NCI-H1694 (cell line): ENCODE data around the gene RIOK2.
"Not testable (repeated sequence)": the region's sequence is repeated elsewhere in the genome, so short reads cannot be mapped to it uniquely, and the experiment has no call there.

ENCODE experiments used
- DNase-seq: peaks from one replicate; lab custom pipeline; 2025; lab: John Stamatoyannopoulos, UW

Gene RIOK2

DNA sequence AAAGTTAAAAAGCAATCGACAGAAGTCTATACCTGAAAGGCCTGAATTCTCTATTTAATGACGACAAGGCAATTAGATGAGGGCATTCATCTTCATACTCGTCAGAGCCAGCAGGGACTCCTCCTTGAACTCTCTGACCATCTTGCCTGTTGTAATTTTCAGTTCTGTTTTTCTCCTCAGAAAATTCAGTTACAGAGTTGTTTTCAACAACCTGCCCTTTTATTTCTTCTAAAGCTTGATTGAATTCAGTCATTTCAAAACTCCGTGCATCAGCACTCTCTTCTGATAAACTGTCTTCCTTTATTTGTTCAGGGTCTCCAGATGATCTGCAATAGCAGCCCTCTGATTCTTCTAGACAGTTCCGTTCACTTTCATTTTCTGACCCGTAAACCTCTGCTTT is 15.6 kb downstream of the RIOK2 start:
- no peak for DNase-seq

DNA sequence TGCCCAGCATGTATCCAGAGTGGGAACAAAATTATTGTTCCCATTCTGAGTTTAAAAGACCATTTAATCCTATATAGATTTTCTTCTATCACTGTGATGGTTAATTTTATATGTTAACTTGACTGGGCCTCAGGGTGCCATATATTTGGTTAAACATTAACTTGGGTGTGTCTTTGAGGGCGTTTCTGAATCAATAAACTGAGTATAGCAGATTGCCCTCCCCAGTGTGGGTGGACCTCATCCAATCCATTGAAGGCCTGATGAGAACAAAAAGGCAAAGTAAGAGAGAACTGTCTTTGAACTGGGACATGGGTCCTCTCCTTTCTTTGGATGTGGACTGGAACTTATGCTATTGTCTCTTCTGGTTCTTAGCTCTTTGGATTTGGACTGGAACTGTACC is 17.3 kb downstream of the RIOK2 start:
- no peak for DNase-seq

DNA sequence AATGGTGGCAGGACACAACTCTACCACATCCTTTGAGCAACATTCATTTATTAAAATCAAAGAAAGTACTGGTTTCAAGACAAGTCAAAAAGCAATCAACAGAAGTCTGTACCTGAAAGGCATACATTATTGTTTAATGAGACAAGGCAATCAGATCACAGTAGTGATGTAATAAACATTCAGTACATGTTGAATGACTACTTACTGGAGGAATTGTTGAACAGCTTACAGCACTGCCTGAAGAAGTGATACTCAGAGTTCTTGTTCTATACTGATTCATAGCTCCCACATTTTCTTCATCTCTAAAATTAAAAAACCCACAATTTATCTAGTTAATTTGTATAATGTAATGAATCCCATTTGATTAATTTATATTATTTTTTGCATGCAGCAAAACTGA is 18.2 kb downstream of the RIOK2 start:
- no peak for DNase-seq

DNA sequence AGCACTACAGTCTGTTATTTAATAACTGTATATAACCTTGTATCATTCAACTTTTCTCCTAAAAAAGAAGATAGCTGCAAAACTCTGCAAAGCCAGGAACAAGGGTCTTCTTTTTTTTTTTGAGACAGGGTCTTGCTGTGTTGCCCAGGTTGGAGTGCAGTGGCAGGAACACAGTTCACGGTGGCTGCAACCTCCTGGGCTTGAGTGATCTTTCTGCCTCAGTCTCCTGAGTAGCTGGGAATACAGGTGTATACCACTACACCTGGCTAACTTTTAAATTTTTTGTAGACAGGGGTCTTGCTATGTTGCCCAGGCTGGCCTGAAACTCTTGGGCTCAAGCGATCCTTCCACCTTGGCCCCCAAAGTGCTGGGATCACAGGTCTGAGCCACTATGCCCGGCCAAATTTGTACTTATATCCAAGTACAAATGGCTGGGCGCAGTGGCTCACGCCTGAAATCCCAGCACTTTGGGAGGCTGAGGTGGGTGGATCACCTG is 19.2 kb downstream of the RIOK2 start:
- no peak for DNase-seq

DNA sequence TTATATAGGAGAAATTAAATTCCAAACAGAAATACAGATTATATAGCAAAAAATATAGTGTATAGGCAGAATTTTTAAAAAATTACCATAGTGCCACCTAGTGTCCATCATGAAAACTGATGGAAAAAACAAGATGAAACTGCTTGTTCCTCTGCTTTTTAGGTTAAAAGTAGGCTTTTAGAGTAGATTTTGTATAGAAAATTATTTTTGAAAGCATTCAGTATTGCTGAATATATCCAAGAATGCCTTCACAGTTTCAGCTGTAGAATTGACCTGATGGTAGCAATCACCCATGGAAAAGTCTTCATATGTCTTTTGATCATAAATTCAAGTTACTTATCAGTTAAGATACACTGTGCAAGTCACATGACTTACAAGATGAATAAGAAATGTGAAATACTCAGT is 19.7 kb downstream of the RIOK2 start:
- no peak for DNase-seq

DNA sequence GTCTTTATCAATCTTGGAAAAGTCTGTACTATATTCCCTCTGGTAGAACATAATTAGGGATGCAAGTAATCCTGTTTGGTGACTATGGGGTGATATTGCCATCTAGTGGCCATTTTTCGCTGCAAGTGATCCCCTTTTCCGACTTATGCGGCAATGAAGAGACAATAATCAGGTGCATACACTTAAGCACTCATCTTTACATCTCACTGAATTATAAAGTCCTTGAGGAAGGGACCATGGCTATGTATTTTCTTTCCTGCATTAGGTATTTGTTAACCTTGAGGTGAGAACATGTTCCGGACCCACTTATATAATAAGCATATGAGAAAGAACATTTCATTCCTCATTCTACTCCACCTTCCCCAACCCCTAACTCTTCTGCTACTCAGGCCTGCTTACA is 21.0 kb downstream of the RIOK2 start:
- DNase-seq, result peak; percentile 77

DNA sequence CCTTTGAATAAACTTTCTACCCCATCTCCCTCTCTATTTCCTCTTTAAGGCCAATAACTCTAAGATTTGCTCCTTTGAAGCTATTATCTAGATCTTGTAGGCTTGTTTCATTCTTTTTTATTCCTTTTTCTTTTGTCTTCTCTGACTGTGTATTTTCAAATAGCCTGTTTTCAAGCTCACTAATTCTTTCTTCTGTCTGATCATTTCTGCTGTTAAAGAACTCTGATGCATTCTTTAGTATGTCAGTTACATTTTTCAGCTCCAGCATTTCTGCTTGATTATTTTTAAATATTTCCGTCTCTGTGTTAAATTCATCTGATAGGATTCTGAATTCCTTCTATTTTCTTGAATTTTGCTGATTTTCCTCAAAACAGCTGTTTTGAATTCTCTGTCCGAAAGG is 25.4 kb downstream of the RIOK2 start:
- no peak for DNase-seq

DNA sequence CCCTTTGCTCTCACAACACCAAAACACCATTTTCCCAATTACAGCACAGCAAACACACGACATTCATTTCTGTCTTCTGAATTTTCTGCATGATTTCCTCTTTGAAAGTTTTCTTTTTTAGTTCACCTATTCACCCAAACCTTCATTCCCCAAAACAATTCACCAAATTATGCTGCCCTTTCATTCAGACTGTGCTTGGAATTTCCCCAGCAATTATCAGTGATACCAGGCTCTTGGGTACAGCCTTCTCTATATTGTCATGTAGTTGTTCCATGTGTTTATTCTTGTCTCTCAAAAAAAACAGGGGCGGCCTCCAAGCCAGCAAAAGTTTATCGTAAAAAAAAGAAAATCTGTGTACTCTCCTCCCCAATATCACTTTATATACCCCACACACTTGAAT is 31.7 kb downstream of the RIOK2 start:
- no peak for DNase-seq

DNA sequence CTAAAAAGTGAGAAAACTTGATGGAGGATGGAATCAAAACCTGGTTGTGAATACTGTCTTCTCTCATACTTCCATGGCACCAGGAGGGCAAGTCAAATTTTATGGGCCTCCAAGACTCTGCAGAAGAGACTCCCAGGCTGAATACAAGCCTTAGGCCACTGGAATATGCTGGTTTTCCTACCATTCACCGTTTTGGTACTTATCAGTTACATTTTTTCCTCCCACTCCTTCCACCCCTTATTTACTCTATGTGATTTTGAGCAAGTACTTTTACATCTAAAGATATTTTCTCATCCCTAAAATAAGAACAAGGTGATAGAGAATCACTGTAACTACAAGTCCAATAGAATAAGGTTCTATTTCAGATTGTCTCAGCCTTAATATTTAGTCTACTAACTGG is 32.6 kb downstream of the RIOK2 start:
- no peak for DNase-seq

DNA sequence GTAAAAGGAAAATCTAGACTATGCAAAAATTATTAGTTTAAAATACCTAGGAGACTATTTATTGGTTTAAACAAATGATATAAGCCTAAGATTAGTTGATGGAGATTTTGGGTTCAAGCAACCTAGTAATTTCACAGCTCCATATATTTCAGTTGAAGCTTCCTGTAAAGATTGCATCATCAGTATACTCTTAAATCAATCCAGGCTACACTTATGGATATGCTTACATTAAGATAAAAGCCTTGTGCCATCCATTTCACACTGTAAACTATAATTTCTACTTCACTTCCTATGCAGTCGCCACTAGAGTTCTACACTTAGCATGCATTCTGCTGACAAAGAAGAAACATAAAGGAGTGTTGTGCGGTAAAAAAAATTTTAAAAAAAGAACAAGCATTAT is 33.3 kb downstream of the RIOK2 start:
- DNase-seq, result no peak

DNA sequence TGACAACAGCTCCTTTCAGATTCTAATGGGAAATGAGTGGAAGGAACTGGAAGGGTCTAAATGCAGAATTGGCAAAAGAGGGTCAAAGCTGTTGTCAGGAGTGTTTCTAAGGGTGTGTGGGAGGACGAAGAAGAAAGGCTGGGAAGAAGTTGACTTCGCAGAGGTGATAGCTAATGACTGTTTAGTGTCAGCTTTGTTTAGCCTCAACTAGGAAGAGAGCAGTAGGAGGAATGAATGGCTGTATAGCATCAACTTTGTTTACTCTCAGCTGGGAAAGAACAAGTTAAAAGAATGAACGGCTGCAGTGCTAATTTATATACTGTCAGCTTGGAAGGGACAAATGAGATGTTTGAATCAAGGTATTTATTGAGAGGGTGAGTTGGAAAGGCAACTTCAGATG is 34.8 kb downstream of the RIOK2 start:
- no peak for DNase-seq

DNA sequence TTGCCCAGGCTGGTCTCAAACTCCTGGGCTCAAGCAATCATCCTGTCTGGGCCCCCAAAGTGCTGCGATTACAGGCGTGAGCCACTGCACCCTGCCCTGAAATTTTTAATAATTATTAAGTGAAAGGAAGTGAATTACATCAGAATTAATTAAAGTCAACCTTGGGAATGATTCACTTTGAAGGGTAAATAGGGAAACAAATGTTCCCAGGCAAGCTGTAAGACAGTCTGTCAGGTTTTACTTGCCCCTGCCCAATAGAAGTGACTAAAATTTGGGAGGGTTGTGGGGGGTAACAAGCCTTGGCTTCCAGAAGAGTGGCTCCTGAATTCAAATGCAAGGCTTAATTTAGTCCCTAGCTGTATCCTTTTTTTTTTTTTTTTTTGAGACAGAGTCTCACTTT is 39.3 kb downstream of the RIOK2 start:
- DNase-seq, result no peak

DNA sequence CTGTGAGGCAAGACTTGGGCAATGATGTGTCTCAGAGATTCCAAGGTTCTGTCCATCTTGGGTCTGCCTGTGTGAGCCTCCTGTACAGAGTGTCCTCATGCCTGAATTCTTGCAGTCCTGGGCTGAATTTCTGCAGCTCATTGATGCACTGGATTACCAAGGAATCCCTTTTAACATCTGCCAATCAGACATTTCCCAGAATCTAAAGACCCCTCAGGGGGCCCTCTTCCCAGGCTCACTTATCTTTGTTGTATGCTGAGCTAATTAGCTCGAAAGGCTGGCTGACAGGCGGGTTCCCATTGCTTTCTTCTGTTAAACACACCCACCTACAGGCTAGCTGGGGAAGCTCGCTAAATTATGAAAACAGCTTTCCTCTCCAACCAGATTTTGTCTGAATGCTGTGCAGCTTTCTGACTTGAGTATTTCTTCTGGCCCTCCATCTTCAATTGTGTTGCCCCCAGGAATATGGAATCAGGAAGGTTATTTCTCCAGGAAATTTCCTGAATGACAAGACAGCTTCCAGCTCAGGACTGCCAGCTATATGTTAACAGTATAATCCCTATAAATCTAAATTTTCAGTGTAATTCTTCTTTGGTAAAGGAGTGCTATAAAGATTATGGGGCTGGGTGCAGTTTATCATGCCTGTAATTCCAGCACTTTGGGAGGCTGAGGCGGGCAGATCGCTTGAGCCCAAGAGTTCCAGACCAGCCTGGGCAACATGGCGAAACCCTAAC is 40.4 kb downstream of the RIOK2 start, which contains the start of gene LIX1:
TSS of gene LIX1 (minus strand) at position 91 of the 734 bp plus-strand sequence. CDS start at position 56, 35 bp downstream.
- peak; percentile 63 for DNase-seq

DNA sequence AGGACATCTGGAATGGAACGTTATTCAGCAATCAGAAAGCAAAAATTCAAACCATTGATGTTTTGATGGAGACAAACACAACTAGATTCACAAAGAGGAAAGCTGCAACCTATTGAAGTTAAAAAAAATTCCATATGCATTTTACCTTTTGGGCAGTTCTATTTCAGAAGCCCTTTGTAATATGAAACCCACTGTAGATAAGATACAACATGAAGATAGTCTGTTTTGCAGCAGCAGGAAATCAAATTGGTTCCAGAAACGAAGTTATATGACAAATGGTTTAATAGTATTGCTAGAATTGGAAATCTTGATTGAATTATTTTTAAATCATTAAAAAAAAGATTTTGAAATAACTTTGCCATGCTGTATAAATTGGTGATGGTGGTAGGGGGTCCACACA is 41.5 kb downstream of the RIOK2 start:
- no peak for DNase-seq

DNA sequence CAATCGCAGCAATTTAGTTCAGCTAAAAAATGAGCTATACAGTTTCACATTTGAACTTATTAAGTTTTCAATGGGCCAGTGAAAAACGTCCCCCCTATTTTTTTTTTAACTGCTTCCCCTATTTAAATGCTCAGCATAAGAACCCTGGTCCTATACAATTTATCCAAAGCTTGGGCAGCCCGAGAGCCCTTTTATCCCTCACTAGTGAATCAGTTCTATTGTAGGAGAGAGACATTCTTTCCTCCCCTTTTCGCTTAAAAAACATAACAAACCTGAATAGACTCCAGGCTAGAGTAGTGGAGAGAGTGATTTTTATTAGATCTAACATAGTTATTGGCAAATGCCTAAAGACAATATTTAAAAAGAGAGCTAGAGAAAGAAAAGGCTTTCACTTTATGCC is 42.0 kb downstream of the RIOK2 start:
- no peak for DNase-seq

DNA sequence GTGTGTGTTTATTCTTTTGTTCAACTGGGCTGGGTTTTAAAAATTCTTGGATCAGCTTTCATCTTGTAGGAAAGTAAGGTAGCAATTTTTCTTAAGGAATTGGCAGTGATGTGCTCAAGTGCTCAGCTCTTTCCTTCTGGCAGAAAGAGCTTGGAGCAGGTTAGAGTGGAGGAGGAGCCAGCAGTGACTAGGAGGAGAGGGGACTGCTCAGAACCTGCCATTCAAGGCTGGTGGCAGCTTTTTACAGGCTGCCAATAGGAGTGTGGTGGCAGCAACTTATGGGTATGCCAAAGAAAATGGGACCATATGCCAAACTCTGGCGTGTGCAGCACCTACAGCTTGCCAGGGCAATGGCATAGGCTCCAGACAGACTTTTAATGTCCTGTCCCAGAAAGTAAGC is 42.8 kb downstream of the RIOK2 start:
- not testable (repeated sequence) for DNase-seq

DNA sequence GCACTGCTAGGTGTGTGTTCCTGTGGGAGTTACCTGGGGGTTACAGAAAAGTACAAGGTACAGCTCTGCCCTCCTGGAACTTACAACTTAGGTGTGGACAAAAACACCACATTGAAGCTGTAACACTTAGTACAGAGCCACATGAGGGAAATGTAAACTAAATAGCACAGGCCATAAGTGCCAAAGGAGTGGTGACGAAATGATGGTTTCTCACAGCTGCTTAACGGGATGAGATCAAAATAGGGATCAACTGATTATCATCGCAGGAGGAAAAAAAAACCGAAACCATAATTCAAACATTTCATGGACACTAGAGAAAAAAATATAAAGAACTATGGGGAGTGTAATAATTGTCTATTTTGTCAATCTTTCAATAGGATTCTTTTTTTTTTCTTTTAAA is 46.6 kb downstream of the RIOK2 start:
- DNase-seq, result no peak

DNA sequence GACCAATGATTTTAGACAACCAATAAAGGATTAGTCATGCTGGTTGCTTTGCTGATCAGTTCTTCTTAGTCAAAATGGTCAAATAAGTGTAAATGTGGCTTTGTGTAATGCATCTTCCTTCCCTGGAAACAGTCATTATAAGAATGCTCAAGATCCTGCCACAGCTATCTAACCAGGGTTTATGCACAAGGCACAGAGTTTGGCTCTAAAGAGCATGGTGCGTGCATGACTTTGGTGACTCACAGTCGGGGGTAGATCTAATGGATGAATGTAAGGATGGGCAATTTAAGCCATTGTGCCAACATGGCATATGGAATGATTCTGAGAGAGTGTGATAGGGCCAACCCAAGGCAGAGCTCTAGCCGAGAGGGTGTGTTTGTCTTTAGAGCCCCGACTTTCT is 47.2 kb downstream of the RIOK2 start:
- DNase-seq, result no peak

DNA sequence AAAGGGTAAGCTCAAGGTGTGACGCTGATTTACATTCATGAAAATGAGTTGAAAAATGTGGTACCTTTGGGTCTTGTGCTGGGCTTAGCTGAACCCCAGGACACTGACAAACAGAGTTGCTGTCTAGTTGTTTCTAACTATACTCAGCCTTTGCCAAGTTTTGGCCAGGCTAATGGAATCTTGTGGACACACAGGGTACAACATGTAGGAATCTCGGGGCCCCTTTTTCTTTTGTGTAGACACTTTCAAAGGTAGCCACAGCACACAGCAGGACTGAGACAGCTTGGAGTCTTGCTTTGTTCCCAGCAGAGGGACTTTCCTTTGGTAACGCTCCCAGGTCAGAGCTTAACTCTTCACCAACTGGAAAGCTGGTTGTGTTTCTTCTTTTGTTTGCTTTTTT is 48.4 kb downstream of the RIOK2 start:
- no peak for DNase-seq

DNA sequence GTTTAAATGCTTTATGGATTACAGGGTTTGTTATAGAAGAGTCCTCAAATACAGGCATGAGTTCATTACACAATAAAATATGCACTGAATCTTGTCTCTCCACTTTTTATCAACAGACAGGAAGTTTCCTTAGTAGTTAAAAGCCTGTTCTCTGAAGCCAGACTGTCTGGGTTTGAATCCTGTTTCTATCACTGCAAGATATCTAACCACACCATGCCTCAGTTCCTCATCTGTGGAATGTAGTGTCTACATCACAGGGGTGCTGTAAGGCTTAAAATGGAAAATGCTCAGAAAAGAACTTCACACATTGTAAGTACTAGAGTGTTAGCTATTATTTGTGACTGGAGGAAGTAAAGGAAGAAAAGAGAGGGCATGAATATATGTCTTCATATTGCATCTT is 49.9 kb downstream of the RIOK2 start:
- no peak for DNase-seq

DNA sequence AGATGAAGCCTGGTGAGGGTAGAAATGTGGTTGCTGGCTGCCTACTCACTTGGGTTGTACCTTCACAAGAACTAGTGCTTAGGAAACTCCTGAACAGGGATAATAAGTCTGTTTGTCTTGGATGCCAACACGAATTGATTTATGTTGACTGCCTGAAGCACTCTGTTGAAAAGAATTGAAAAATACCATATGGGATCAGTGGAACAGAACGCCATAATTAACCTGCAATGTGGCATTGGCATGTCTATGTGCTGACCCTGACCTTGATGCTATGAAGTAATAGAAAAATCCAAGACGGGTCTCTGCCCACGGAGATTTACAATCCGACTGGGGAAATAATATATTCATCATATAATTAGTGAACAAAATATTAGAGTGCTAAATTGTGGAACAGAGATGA is 51.1 kb downstream of the RIOK2 start:
- DNase-seq, result no peak

DNA sequence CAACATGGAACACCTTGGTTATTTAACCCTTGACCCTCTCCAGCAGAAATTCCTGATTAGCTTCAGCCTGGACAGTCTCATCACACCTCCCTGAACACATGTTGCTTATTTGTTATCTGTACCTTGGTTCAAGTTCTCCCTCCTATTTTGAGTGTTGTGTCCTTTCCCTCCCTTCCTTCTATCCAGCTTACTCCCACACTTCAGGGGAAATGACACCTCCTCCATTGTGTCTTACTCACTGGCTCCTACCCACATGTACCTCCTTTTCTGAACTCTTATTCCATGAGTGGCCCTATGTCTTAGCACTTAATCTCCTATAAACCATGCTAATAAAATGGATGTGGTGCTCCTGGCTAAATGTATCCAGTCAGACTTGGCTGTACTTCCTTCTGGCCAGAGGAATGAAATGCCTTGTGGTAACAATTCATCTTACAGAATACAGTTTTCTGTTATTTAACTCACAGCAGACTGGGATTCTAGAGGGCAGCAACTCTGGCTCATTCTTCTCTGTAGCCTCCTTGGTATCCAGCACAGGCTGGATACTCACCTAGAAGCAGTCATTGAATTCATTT is 51.8 kb downstream of the RIOK2 start:
- no peak for DNase-seq

DNA sequence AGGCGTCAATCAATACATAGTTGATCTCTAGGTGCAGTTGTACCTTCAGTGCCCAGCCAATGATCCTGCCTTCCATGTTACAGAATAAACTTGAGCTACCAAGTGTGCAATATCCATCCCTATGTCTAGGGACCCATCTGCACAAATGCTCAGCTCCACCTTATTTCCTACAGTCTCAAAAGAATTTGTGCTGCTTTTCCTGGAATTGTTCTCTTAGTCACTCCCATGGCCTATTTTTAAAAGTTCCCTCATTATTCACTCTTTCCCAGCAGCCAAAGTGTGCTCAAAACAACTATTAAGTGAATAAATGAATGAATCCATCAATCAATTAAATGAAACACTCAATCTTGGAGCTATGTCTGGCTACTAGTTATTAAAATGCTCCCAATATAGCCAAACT is 55.3 kb downstream of the RIOK2 start:
- no peak for DNase-seq

DNA sequence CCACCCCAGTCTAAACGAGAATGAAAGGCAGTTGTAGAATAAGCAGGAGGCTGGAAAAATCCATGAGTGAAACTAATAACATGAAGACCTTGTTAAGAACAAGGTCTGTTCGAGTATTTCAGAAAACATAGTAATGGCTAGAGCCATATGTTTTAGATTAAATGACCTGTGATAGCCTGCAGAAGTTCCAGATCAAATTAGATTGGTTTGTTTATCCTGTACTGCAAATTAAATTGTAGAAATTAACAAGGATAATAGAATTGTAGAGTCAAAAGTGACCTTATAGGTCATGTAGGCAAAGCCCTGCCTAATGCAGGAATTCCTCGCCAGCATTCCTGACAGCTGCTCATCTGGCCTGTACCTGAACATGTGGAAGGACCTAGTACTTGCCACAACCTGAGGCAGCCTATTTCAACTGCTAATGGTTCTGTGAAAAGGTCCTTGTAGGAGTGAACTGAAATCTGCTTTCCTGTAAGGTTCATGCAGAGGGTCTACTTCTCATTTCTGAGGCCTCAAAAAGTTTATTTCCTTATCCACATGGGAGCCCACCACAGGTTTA is 57.8 kb downstream of the RIOK2 start:
- DNase-seq, result no peak
